Duodenal mucosa (tissue), 2 donors: ENCODE measurements around the gene LRSAM1.

Experiments used
- H3K27ac ChIP-seq: one replicate; pipeline ENCODE4 v1.7.0; 2013; ENCODE audit warnings: low read depth, low read length
- H3K27me3 ChIP-seq, 2 donors: one replicate each; pipeline ENCODE4 v1.7.0; 2013; ENCODE audit warnings: low read length in 2 of 2, control low read depth in 1 of 2; ENCODE audit not compliant: insufficient read depth in 2 of 2, control insufficient read depth in 1 of 2
- H3K36me3 ChIP-seq, 2 donors: one replicate each; pipeline ENCODE4 v1.7.0; 2013; ENCODE audit warnings: low read length in 2 of 2, control low read depth in 1 of 2; ENCODE audit not compliant: insufficient read depth in 2 of 2, control insufficient read depth in 1 of 2
- H3K4me1 ChIP-seq, 2 donors: one replicate each; pipeline ENCODE4 v1.7.0; 2013; ENCODE audit warnings: low read length in 2 of 2, control low read depth in 1 of 2; ENCODE audit not compliant: insufficient read depth in 2 of 2, control insufficient read depth in 1 of 2
- H3K4me3 ChIP-seq, 2 donors: one replicate each; pipeline ENCODE4 v1.7.0; 2013; ENCODE audit warnings: low read length in 2 of 2, low read depth in 1 of 2
- H3K9ac ChIP-seq, 2 donors: one replicate each; pipeline ENCODE4 v1.7.0; 2013; ENCODE audit warnings: low read length in 2 of 2, low read depth in 1 of 2
- H3K9me3 ChIP-seq, 2 donors: one replicate each; pipeline ENCODE4 v1.7.0; 2013; ENCODE audit warnings: low read length in 2 of 2, control low read depth in 1 of 2; ENCODE audit not compliant: control insufficient read depth in 1 of 2

Gene LRSAM1

GRCh38 chr9:127523312-127523851, 72.1 kb downstream of the LRSAM1 start:
- Histone ChIP-seq H3K4me1 (peaks cover 9 to 19% of the 10 kb centered on the region in 2 donors), H3K9me3 (peaks cover 10 to 20% of the 10 kb centered on the region in 2 donors), H3K27ac (no peak overlapping the region), H3K36me3 (peaks cover 42 to 68% of the 10 kb centered on the region in 2 donors), H3K9ac (no peak overlapping the region), H3K4me3 (no peak overlapping the region), H3K27me3 (no peaks in the 10 kb centered on the region)

GRCh38 chr9:127524373-127524772, 73.1 kb downstream of the LRSAM1 start:
- peaks cover 9 to 19% of the 10 kb centered on the region in 2 donors for H3K4me1 ChIP-seq
- H3K9ac ChIP-seq: no peak overlapping the region
- no peaks in the 10 kb centered on the region for H3K27me3 ChIP-seq
- H3K27ac ChIP-seq: no peak overlapping the region
- H3K36me3 ChIP-seq: peaks cover 40 to 61% of the 10 kb centered on the region in 2 donors
- H3K9me3 ChIP-seq: peaks cover 10 to 20% of the 10 kb centered on the region in 2 donors
- no peak overlapping the region for H3K4me3 ChIP-seq

DNA sequence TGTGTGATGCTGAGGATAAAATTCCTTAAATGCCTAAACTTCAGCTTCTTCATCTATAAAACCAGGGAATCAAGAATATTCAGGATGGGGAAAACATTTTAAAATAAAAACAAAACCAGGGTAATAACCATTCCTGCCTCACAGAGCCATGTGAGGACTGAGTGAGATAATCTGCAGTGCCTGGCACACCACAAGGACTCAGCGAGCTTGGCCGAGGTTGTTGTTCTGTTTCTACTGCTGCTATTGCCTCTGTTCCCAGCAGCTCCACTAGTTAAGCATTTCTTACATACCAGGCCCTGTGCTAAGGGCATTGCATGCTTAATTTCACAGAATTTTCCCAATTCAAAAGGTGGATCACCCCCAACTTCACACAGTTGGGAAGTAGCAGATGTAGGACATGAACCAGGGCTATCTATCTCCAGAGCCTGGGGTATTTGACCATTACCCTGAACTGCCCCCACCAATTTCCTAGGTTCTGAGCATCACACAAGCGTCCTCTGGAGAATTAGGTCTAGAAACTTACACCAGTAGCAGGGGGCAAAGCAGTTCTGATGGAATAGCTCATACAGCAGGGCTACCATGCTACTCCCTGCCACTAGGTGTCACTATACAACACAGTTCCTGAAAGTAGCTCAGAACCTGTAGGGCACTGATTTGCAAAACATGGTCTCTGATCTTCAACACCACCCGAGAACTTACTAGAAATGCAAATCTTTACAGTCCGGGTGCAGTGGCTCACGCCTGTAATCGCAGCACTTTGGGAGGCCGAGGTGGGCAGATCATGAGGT, 74.3 kb downstream of the LRSAM1 start:
- Histone ChIP-seq H3K9ac (no peak overlapping the region), H3K4me1 (peaks cover 9 to 19% of the 10 kb centered on the region in 2 donors), H3K27ac (no peak overlapping the region), H3K36me3 (peaks cover 44 to 68% of the 10 kb centered on the region in 2 donors), H3K9me3 (peaks cover 10 to 20% of the 10 kb centered on the region in 2 donors), H3K27me3 (no peaks in the 10 kb centered on the region), H3K4me3 (no peak overlapping the region)

DNA sequence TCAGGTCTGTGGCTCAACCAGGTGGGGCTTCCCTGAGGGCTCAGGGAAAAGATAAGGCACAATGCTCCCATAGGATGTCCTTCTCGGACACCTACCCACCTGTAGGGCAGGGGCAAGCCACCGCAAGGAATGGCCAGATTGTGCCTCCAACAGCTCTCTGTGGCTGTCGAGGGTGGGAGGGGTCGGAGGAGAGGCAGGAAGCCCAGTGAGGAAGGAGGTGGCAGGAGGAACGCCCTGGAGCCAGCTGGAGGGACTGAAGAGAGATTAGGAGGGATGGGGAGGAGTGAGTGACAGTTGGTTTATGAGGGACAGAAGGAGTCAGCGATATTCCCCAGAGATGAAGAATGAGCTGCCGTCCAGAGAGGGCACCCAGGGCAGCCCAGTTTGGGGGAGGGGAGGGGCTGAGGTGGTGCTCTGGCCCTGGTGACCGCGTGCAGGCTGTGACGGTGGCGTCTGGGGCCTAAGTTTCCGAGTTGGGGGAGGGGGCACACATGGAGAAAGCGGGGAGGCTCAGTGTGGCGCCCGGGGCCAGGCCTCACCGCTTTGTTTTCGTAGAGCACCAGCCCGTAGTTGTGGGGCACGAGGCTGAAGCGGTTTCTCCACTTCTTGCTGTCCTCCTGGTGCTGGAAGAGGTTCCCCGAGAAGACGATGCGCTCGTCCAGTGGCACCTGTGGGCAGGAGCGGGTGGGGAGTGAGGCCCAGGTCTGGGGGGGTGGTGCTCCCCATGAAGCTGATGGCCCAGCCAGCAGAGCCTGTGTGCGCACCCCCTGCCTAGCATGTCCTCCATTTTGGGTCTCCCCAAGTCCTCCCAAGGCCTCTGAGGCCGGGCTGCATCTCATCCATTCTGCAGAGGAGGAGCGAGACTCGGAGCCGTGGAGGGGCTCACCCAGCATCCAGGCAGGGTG, 75.6 kb downstream of the LRSAM1 start:
- Histone ChIP-seq H3K27me3 (no peaks in the 10 kb centered on the region), H3K27ac (no peak overlapping the region), H3K9me3 (peaks cover 10 to 20% of the 10 kb centered on the region in 2 donors), H3K36me3 (peaks cover 44 to 69% of the 10 kb centered on the region in 2 donors), H3K4me1 (peaks cover 4 to 9% of the 10 kb centered on the region in 2 donors), H3K4me3 (no peak overlapping the region), H3K9ac (no peak overlapping the region)

- H3K27ac ChIP-seq: no peak overlapping the region
- H3K9me3 ChIP-seq: peaks cover 10 to 20% of the 10 kb centered on the region in 2 donors
- peaks cover 0 to under 1% of the 10 kb centered on the region in 2 donors for H3K4me1 ChIP-seq
- no peak overlapping the region for H3K9ac ChIP-seq
- no peaks in the 10 kb centered on the region for H3K27me3 ChIP-seq
- peaks cover 42 to 65% of the 10 kb centered on the region in 2 donors for H3K36me3 ChIP-seq
- H3K4me3 ChIP-seq: no peak overlapping the region
Observed at GRCh38 chr9:127527560-127528268, 76.4 kb downstream of the LRSAM1 start.

DNA sequence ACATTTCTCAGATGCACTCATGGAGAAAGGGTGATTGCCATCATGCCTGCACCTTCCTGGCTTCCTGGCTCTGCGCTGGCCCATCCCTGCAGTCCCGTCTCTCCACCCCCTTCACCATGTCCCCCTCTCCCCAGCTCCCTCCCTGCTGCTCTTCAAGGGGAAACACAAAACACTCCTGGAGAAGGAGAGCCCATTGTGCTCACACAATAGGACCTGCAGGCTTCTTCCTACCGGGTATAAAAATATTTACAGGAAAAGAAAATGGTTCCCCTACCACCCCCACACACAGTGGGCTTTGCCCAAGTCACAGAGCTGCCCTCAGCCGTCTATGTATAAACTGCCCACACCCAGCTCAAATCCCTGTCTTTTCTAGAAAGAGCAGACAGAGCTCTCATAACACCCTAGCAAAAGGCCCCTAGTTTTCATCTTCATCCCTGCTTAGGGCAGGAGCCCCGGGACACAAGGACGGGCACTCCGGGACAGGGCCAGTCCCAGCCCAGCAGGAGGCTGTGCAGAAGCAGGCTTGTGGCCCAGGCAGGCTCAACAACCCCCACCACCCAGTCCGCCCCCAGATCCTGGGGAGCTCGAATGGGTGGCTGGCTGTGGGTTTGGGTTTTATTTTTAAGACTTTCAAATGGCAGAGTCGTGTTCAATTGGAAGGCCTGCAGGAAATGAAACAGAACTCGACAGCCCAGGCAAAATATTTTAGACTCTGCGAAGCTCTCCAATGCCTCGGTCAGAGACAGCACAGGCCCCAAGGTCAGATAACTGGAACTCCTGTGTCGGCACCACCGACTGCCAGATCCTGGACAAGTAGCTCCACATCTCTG, 77.3 kb downstream of the LRSAM1 start:
- Histone ChIP-seq H3K4me1 (no peaks in the 10 kb centered on the region), H3K9me3 (peaks cover 7 to 15% of the 10 kb centered on the region in 2 donors), H3K36me3 (peaks cover 36 to 57% of the 10 kb centered on the region in 2 donors), H3K27ac (no peak overlapping the region), H3K27me3 (no peaks in the 10 kb centered on the region), H3K9ac (no peak overlapping the region), H3K4me3 (no peak overlapping the region)

DNA sequence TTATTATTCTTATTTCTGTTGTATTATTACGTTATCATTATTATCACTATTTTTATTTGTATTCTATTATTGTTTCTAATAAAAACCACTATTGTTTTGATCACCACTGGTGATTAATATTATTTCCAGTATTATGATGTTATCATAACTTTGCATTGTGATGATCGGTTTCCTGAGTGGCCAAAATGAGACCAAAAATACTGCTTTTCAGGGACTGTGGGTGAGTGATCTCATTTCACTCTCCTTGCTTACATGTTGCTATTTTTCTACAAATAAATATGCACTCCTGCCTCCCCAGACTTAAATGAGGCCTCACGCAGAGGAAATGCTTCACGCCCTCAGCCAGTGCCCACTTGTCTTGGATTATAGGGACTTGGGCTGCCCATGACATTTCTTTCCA, 78.4 kb downstream of the LRSAM1 start:
- Histone ChIP-seq H3K9me3 (peaks cover 5 to 12% of the 10 kb centered on the region in 2 donors), H3K9ac (no peak overlapping the region), H3K27ac (no peak overlapping the region), H3K4me3 (no peak overlapping the region), H3K27me3 (no peaks in the 10 kb centered on the region), H3K4me1 (no peaks in the 10 kb centered on the region), H3K36me3 (peaks cover 26 to 54% of the 10 kb centered on the region in 2 donors)

- Histone ChIP-seq H3K27ac (no peak overlapping the region), H3K9me3 (peaks cover 5 to 6% of the 10 kb centered on the region in 2 donors), H3K4me1 (peaks cover 0 to 6% of the 10 kb centered on the region in 2 donors), H3K27me3 (no peaks in the 10 kb centered on the region), H3K4me3 (no peak overlapping the region), H3K36me3 (peaks cover 19 to 50% of the 10 kb centered on the region in 2 donors), H3K9ac (no peak overlapping the region)
Observed at GRCh38 chr9:127530206-127530941, 79.1 kb downstream of the LRSAM1 start.
